ENCODE results near the gene PRKN. TPM values are rescaled to one million over a fixed set of nuclear protein-coding genes. Genes with fewer than 3 reads are reported as not detected.

The PRKN gene
- total RNA-seq, 2 donors from 2014 or later: 3.3 to 4.8 TPM

GRCh38 chr6:162435071-162435470, 292.5 kb downstream of the PRKN start:
- Mint-ChIP-seq H3K4me1 (no peaks in the 10 kb centered on the region), H3K9me3 (peaks cover 12% of the 10 kb centered on the region), H3K36me3 (ENCODE audit: low read depth) (no peaks in the 10 kb centered on the region), H3K27me3 (ENCODE audit: insufficient read depth) (no peaks in the 10 kb centered on the region), H3K27ac (no peak overlapping the region), H3K4me3 (no peak overlapping the region)
- Histone ChIP-seq H3K4me3 (ENCODE audit: low read length) (no peak overlapping the region), H3K9me3 (ENCODE audit: control insufficient read depth, low read length) (peaks cover 12% of the 10 kb centered on the region), H3K36me3 (ENCODE audit: control insufficient read depth, insufficient read depth, low read length) (no peaks in the 10 kb centered on the region), H3K9ac (ENCODE audit: extremely low read depth, low read length, poor library complexity, severe bottlenecking) (no peak overlapping the region), H3K4me1 (ENCODE audit: control insufficient read depth, insufficient read depth, low read length) (no peaks in the 10 kb centered on the region), H3K27me3 (ENCODE audit: control insufficient read depth, insufficient read depth, low read length, poor library complexity, severe bottlenecking) (no peaks in the 10 kb centered on the region), H3K27ac (ENCODE audit: low read depth, low read length) (no peak overlapping the region)
- no peak for TF ChIP-seq CTCF (conservative IDR thresholded peaks at IDR 0.05)
- no peak for DNase-seq

GRCh38 chr6:162421004-162421403, 306.6 kb downstream of the PRKN start:
- Mint-ChIP-seq H3K36me3 (ENCODE audit: low read depth) (no peaks in the 10 kb centered on the region), H3K4me1 (no peaks in the 10 kb centered on the region), H3K27me3 (ENCODE audit: insufficient read depth) (no peaks in the 10 kb centered on the region), H3K9me3 (peaks cover 5% of the 10 kb centered on the region), H3K27ac (no peak overlapping the region), H3K4me3 (no peak overlapping the region)
- Histone ChIP-seq H3K4me3 (ENCODE audit: low read length) (no peak overlapping the region), H3K9me3 (ENCODE audit: control insufficient read depth, low read length) (no peaks in the 10 kb centered on the region), H3K9ac (ENCODE audit: extremely low read depth, low read length, poor library complexity, severe bottlenecking) (no peak overlapping the region), H3K36me3 (ENCODE audit: control insufficient read depth, insufficient read depth, low read length) (no peaks in the 10 kb centered on the region), H3K27me3 (ENCODE audit: control insufficient read depth, insufficient read depth, low read length, poor library complexity, severe bottlenecking) (no peaks in the 10 kb centered on the region), H3K27ac (ENCODE audit: low read depth, low read length) (no peak overlapping the region), H3K4me1 (ENCODE audit: control insufficient read depth, insufficient read depth, low read length) (no peaks in the 10 kb centered on the region)
- no peak for TF ChIP-seq CTCF (conservative IDR thresholded peaks at IDR 0.05)
- 92 to 100% methylated on average over 4 of the region's 4 CpGs for WGBS, 2 experiments (ENCODE audit: insufficient coverage in 1 of 2, insufficient read length in 1 of 2)
- no peak for DNase-seq

- Mint-ChIP-seq H3K9me3 (peaks cover 5% of the 10 kb centered on the region), H3K4me1 (no peaks in the 10 kb centered on the region), H3K27me3 (ENCODE audit: insufficient read depth) (no peaks in the 10 kb centered on the region), H3K36me3 (ENCODE audit: low read depth) (no peaks in the 10 kb centered on the region), H3K4me3 (no peak overlapping the region), H3K27ac (no peak overlapping the region)
- WGBS, 2 experiments (ENCODE audit: insufficient coverage in 1 of 2, insufficient read length in 1 of 2): 95 to 96% methylated on average over 4 to 7 of the region's 7 CpGs
- Histone ChIP-seq H3K9me3 (ENCODE audit: control insufficient read depth, low read length) (peaks cover 6% of the 10 kb centered on the region), H3K27me3 (ENCODE audit: control insufficient read depth, insufficient read depth, low read length, poor library complexity, severe bottlenecking) (no peaks in the 10 kb centered on the region), H3K4me1 (ENCODE audit: control insufficient read depth, insufficient read depth, low read length) (no peaks in the 10 kb centered on the region), H3K4me3 (ENCODE audit: low read length) (no peak overlapping the region), H3K27ac (ENCODE audit: low read depth, low read length) (no peak overlapping the region), H3K9ac (ENCODE audit: extremely low read depth, low read length, poor library complexity, severe bottlenecking) (no peak overlapping the region), H3K36me3 (ENCODE audit: control insufficient read depth, insufficient read depth, low read length) (no peaks in the 10 kb centered on the region)
- DNase-seq: no peak
- TF ChIP-seq CTCF (conservative IDR thresholded peaks at IDR 0.05): no peak
Observed at GRCh38 chr6:162416831-162417537, 310.6 kb downstream of the PRKN start.

Data from endodermal cell (in vitro differentiated cells).